Measurements from ENCODE around the gene CNGA1. TPM values are rescaled to one million over a fixed set of nuclear protein-coding genes. Genes with fewer than 3 reads are reported as not detected.
"Not testable (repeated sequence)": the region's sequence is repeated elsewhere in the genome, so short reads cannot be mapped to it uniquely, and the experiment has no call there.

CNGA1 gene
- total RNA-seq, 2 donors from 2014 or later = 1.6 to 5.7 TPM

GRCh38 chr4:48015678-48016077 lies 803 bp downstream of the CNGA1 start:
- no peaks in the 10 kb centered on the region for H3K4me1 ChIP-seq (replicated peaks)
- DNase-seq (ENCODE audit: low spot score) = no peak
- WGBS = 84% methylated on average over 5 of the region's 5 CpGs
- H3K9me3 ChIP-seq = no peaks in the 10 kb centered on the region
- no peaks in the 10 kb centered on the region for H3K36me3 ChIP-seq
- TF ChIP-seq POLR2A (IDR thresholded peaks at IDR 0.05) (no peak), POLR2AphosphoS5 (IDR thresholded peaks at IDR 0.05) (no peak), CTCF (IDR thresholded peaks at IDR 0.05) (no peak)
- intact Hi-C loops (cut with DNase I) = no loop called here
- no peaks in the 10 kb centered on the region for H3K27me3 ChIP-seq (replicated peaks; ENCODE audit: insufficient read depth)
- peak overlapping the region; percentile 83 to 85 for H3K27ac ChIP-seq
- H3K4me3 ChIP-seq = peak overlapping the region; percentile 48 to 54

DNA sequence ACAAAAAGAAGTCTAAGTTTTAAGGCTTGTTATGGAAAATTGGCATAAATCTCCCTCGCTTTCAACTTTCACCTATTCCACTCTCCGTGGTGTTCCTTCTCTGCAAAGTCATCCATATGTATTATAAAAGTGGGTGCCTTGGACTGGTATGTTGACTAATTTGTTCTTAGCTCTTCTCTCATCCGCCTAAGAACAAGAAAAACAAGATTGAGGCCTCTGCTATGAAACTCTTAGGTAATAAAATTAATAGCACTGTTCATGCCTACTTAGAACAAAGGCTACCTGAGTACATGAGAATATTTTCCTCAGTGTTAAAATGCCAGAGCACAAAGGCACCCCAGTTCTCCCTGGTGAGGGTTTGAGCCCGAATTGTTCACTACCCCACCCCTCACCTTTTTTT lies 1.3 kb downstream of the CNGA1 start:
- intact Hi-C loops (cut with DNase I) = no loop called here

GRCh38 chr4:48012824-48013223 lies 3.7 kb downstream of the CNGA1 start:
- intact Hi-C loops (cut with DNase I) = no loop called here
- Histone ChIP-seq H3K9me3 (no peaks in the 10 kb centered on the region), H3K4me3 (no peak overlapping the region), H3K36me3 (no peaks in the 10 kb centered on the region), H3K27ac (no peak overlapping the region), H3K27me3 (replicated peaks; ENCODE audit: insufficient read depth) (no peaks in the 10 kb centered on the region), H3K4me1 (replicated peaks) (no peaks in the 10 kb centered on the region)
- 69% methylated on average over 3 of the region's 3 CpGs for WGBS
- no peak for DNase-seq (ENCODE audit: low spot score)
- TF ChIP-seq POLR2A (IDR thresholded peaks at IDR 0.05) = no peak
- no peak for TF ChIP-seq POLR2AphosphoS5 (IDR thresholded peaks at IDR 0.05)
- TF ChIP-seq CTCF (IDR thresholded peaks at IDR 0.05) = no peak

More for the DNA sequence above, 1.3 kb downstream of the CNGA1 start:
- 62% methylated on average over 4 of the region's 4 CpGs for WGBS
- H3K27ac ChIP-seq = peak overlapping the region; percentile 83 to 85
- H3K9me3 ChIP-seq = no peaks in the 10 kb centered on the region
- DNase-seq (ENCODE audit: low spot score) = no peak
- no peaks in the 10 kb centered on the region for H3K27me3 ChIP-seq (replicated peaks; ENCODE audit: insufficient read depth)
- H3K4me3 ChIP-seq = peak overlapping the region; percentile 48 to 54
- no peaks in the 10 kb centered on the region for H3K4me1 ChIP-seq (replicated peaks)
- no peaks in the 10 kb centered on the region for H3K36me3 ChIP-seq
- TF ChIP-seq POLR2AphosphoS5 (IDR thresholded peaks at IDR 0.05) (peak; percentile 60), CTCF (IDR thresholded peaks at IDR 0.05) (no peak), POLR2A (IDR thresholded peaks at IDR 0.05) (no peak)

- no peak overlapping the region for H3K4me3 ChIP-seq
- no peaks in the 10 kb centered on the region for H3K9me3 ChIP-seq
- no peaks in the 10 kb centered on the region for H3K4me1 ChIP-seq (replicated peaks)
- WGBS = 84% methylated on average over 4 of the region's 4 CpGs
- intact Hi-C loops (cut with DNase I) = no loop called here
- H3K27me3 ChIP-seq (replicated peaks; ENCODE audit: insufficient read depth) = no peaks in the 10 kb centered on the region
- H3K27ac ChIP-seq = no peak overlapping the region
- TF ChIP-seq POLR2AphosphoS5 (IDR thresholded peaks at IDR 0.05) (no peak), POLR2A (IDR thresholded peaks at IDR 0.05) (no peak), CTCF (IDR thresholded peaks at IDR 0.05) (no peak)
- no peak for DNase-seq (ENCODE audit: low spot score)
- H3K36me3 ChIP-seq = no peaks in the 10 kb centered on the region
Measured at GRCh38 chr4:48011722-48012121, 4.8 kb downstream of the CNGA1 start.

DNA sequence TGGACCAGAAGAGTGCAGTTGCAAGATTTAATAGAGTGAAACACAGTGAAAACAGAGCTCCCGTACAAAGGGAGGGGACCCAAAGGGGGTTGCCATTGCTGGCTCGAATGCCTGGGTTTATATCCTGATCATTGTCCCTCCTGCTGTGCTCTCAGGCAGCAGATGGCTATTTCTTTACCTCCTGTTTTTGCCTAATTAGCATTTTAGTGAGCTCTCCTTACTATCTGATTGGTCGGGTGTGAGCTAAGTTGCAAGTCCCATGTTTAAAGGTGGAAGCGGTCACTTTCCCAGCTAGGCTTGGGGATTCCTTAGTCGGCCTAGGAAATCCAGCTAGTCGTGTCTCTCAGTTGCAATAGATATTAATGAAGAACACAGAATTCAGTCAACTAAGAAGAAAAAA lies 5.6 kb downstream of the CNGA1 start:
- 70% methylated on average over 6 of the region's 6 CpGs for WGBS
- intact Hi-C loops (cut with DNase I); H3K27me3 ChIP-seq (replicated peaks; ENCODE audit: insufficient read depth); H3K27ac ChIP-seq; H3K36me3 ChIP-seq; DNase-seq (ENCODE audit: low spot score); H3K9me3 ChIP-seq; H3K4me1 ChIP-seq (replicated peaks); H3K4me3 ChIP-seq: not testable (repeated sequence)

Measured in prostate gland (tissue), 2 donors.